Coronary artery (tissue), 2 donors: ENCODE measurements around the gene JMJD8.

Experiments used
- DNase-seq: peaks from one replicate; pipeline ENCODE4 v3.0.0-alpha.2; 2017; ENCODE audit warnings: low spot score
- H3K27ac ChIP-seq, 2 donors: fragments of 200-600 bp; sonication (generic); one replicate each; pipeline ENCODE4 v1.5.1; 2016 to 2019
- H3K4me3 ChIP-seq: fragments of 200-600 bp; sonication (generic); 2 replicates; pipeline ENCODE4 v1.5.1; 2016; ENCODE audit warnings: mild to moderate bottlenecking, moderate library complexity
- TF ChIP-seq, protein P1 (sequence below): fragments of 200-600 bp; sonication (generic); IDR thresholded peaks from one replicate; pipeline ENCODE4 v1.5.1; 2019; ENCODE audit warnings: antibody characterized with exemption

The JMJD8 gene

DNA sequence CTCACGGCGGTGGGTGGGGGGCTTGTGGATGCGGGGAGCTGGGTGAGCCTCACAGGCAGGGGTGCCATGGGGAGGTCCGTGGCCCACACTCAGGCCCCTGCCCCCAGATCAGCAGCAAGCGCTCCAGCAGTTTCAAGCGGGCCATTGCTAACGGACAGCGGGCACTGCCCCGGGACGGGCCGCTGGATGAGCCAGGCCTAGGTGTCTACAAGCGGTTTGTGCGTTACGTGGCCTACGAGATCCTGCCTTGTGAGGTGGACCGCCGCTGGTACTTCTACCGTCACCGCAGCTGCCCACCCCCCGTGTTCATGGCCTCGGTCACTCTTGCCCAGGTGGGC is 7.6 kb downstream of the JMJD8 start:
- no peak overlapping the region for H3K4me3 ChIP-seq
- H3K27ac ChIP-seq: peak overlapping the region in 1 of 2 donors; percentile 16
- TF ChIP-seq, protein P1, sequence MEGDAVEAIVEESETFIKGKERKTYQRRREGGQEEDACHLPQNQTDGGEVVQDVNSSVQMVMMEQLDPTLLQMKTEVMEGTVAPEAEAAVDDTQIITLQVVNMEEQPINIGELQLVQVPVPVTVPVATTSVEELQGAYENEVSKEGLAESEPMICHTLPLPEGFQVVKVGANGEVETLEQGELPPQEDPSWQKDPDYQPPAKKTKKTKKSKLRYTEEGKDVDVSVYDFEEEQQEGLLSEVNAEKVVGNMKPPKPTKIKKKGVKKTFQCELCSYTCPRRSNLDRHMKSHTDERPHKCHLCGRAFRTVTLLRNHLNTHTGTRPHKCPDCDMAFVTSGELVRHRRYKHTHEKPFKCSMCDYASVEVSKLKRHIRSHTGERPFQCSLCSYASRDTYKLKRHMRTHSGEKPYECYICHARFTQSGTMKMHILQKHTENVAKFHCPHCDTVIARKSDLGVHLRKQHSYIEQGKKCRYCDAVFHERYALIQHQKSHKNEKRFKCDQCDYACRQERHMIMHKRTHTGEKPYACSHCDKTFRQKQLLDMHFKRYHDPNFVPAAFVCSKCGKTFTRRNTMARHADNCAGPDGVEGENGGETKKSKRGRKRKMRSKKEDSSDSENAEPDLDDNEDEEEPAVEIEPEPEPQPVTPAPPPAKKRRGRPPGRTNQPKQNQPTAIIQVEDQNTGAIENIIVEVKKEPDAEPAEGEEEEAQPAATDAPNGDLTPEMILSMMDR: no peak
- DNase-seq: no peak

DNA sequence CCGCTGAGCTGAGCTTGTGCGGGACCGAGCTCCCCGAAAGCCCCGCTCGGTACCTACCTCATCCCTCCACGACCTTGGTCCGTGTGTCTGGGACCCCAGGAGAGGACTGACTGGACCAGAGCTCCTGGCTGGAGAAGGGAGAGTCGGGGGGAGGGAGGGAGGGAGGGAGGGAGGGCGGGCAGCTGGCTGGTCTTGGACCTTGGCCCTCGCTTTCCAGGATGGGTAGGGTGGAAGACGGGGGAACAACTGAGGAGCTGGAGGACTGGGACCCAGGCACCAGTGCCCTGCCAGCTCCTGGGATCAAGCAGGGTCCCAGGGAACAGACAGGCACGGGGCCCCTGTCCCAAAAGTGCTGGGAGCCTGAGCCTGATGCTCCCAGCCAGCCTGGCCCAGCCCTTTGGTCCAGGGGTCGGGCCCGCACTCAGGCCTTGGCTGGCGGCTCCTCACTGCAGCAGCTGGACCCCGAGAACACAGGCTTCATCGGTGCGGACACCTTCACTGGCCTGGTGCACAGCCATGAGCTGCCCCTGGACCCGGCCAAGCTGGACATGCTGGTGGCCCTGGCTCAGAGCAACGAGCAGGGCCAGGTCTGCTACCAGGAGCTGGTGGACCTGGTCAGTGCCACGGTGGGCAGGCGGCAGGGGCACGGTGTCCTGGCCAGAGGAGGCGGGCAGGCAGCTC is 8.1 kb downstream of the JMJD8 start:
- TF ChIP-seq, protein P1: no peak
- peak overlapping the region in 1 of 2 donors; percentile 61 for H3K27ac ChIP-seq
- H3K4me3 ChIP-seq: peak overlapping the region; percentile 67
- DNase-seq: no peak

DNA sequence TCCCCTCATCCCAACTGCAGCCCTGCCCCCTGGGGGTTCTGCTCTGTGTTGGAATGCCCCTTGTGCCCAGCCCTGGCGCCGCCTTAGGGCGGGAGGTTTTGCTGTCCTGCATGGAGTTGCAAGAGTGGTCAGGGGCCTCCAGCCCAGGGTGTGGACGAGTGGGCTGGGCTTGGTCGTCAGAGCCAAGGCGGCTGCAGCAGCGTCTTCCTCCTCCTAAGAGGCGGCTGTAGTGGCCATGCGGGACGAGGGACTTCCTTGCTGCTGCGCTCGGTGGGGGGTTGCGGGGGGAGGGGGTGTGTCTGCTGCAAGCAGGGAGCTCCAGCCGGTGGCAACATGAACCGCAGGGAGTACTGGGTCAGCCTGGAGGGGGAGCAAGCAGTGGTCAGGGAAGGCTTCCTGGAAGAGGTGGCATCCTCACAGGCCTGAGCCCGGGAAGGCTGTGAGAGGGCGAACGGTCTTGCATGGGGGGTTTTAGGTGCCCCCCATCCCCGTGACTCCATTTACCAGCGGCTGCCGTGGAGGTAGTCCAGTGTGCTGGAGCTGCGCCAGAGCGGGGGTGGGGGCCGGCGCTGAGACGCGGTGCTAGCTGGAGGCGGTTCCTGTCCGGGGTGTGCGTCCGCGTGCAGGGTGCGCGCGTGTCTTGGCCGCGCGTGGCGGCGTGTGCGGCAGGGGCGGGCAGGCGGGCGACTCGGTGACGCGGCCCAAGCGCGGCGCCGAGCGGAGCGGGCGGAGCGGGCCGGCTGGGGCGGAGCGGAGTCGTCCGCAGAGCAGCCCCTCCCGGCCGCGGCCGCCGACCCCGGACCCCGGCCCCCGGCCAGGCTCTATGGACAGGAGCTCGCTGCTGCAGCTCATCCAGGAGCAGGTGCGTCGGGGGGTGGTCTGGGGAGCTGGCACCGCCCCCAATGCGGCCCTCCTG is 8.9 kb downstream of the JMJD8 start, which contains the start of gene RHBDL1:
TSS of gene RHBDL1 (plus strand) at position 704 of the 916 bp plus-strand sequence. CDS start at position 824, 120 bp downstream.
- Histone ChIP-seq H3K27ac (peak within 1 kb of the TSS in 1 of 2 donors; percentile 61), H3K4me3 (peak within 1 kb of the TSS; percentile 67)
- DNase-seq: no peak
- TF ChIP-seq, protein P1: no peak

DNA sequence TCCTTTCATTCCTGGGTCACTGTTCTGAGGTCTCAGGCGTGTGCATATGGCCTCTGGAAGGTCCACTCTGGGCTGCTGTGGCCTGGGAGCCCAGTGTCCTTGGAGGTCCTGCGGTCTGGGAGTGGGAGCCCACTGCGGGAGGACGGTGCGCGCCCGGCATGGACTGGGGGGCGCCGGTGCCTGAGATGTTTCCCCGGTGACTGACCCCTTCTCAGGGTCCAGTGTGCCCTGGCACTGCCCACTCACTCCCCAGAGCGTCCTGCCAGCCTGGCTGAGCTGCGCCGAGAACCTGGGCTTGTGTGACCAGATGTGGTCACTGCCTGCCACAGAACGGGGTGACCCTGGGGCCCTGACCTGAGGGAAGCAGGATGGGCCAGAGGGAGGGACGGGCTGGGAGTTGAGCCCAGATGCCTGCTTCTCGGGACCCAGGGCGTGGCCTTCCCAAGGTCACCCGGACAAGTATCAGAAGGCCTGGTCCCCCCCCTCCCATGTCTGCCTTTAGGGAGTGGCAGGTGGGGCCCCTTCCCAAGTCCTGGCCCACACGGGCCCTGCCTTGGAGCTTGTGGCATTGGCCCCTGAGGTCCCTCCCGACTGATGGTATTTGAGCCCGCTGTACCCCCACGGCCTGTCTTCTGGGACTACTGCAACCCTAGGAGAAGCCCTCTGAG is 9.8 kb downstream of the JMJD8 start:
- TF ChIP-seq, protein P1: no peak
- H3K27ac ChIP-seq: no peak overlapping the region
- DNase-seq: no peak
- no peak overlapping the region for H3K4me3 ChIP-seq

DNA sequence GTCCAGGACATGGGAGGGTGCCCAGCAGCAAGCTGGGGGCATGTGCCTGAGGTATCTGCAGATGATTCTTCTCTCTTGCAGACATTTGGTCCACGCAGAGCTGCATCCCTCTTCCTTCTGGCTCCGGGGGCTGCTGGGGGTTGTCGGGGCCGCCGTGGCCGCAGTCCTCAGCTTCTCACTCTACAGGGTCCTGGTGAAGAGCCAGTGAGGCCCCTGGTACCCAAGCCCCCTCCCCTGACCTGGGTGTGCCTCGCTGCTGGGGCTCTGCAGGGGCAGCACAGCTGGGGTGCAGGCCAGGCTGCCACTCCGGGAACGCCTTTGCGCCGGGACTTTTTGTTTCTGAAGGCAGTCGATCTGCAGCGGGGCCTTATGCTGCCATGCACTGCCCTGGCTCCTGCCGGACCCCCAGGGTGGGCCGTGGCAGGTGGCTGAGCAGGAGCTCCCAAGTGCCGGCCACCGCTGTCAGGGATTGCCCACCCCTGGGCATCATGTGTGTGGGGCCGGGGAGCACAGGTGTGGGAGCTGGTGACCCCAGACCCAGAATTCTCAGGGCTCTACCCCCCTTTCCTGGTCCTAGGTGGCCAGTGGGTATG is 10.6 kb downstream of the JMJD8 start:
- TF ChIP-seq, protein P1: no peak
- Histone ChIP-seq H3K27ac (no peak overlapping the region), H3K4me3 (no peak overlapping the region)
- no peak for DNase-seq

DNA sequence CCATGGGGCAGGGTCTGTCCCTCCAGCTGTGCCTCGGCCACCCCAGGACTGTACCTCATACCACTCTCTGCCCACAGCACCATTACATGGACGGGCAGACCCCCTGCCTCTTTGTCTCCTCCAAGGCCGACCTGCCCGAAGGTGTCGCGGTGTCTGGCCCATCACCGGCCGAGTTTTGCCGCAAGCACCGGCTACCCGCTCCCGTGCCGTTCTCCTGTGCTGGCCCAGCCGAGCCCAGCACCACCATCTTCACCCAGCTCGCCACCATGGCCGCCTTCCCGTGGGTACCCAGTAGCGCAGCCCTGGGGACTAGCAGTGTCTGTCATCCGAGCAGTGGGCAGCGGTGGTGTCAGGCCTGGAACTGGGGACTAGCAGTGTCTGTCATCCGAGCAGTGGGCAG is 11.3 kb downstream of the JMJD8 start:
- DNase-seq: no peak
- Histone ChIP-seq H3K4me3 (no peak overlapping the region), H3K27ac (no peak overlapping the region)
- TF ChIP-seq, protein P1: no peak
